GM12872 (cell line): ENCODE data around the gene PLP1.

Experiments
- TF ChIP-seq, protein P1 (sequence below): IDR thresholded peaks from 3 replicates; pipeline ENCODE4 v1.5.1; 2011; ENCODE audit warnings: low read depth, mild to moderate bottlenecking, low read length, moderate library complexity; ENCODE audit not compliant: insufficient read depth

PLP1 gene

DNA sequence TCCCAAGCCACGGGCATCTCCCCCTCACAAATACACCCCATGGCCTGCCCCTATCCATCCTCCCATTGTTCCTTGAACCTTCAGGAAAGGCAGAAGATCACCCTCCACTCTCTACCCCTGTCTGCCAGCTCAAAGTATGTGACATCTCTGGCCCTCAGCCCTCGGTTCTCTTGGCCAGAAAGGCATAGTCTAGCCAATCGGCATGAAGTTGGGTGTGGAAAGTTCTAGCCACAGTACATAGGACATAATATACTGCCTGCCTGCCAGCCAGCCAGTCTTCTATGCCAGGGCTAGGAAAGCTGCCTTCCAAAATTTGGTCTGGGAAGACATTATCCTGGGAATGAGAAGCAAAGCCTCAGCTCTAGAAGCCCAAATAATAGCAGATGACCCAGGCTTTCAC, 3.2 kb upstream of the PLP1 start:
- TF ChIP-seq, protein P1, sequence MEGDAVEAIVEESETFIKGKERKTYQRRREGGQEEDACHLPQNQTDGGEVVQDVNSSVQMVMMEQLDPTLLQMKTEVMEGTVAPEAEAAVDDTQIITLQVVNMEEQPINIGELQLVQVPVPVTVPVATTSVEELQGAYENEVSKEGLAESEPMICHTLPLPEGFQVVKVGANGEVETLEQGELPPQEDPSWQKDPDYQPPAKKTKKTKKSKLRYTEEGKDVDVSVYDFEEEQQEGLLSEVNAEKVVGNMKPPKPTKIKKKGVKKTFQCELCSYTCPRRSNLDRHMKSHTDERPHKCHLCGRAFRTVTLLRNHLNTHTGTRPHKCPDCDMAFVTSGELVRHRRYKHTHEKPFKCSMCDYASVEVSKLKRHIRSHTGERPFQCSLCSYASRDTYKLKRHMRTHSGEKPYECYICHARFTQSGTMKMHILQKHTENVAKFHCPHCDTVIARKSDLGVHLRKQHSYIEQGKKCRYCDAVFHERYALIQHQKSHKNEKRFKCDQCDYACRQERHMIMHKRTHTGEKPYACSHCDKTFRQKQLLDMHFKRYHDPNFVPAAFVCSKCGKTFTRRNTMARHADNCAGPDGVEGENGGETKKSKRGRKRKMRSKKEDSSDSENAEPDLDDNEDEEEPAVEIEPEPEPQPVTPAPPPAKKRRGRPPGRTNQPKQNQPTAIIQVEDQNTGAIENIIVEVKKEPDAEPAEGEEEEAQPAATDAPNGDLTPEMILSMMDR = no peak

DNA sequence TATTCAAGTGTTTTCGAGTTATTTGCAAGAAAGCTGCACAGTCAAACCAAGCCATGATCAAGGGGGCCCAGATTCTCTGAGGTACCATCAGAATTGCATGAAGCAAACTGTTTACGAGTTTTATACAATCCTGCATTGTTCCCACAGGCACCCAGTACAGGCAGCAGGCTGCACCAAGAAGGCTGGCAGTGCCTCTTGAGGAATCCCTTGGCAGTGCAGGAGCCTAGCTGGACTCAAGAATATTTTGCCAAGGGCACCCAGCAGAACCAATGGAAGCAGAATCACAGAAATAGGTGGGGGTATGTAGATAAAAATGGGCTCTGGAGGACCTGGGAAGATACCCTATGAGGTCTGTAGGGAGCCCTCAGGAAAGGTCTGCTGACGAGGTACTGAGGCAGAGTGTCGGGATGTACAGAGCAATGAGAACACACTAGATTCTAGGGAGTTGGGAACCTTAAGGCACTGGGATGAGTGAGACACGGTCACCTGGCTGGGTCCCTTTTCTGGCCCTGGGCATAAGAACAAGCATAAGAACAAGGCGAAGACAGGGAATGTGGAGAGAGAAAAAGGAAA, 2.5 kb upstream of the PLP1 start:
- TF ChIP-seq, protein P1 = peak; percentile 35

DNA sequence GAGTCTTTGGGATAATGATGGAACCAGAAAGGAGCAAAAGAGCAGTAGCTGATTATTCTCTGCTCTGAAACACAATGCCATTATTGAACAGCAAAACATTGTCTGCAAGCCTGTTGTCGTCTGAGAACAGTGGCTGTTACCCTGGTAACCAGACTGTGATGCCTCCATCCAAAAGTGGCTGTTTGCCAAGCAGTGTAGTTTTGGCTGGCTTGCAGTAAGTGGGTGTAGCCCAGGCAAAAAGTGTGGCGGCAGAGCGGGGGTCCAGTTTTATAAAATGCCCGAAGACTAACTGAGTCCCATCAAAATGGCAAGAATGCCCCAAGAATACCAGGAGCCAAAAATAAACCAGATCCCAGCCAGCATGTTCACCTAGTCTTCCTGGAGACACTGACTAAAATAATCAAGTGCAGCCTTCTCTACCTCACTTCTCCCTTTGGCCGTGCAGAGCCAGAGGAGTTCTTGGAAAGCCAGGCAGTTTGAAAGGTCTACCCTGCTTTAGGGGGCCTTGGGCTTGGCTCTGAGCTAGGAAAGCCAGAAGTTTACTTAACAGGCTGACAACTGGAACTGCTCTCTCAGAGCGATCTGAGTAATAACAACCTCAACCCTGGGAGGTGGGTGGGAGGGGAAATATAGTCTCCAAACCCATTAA, 2.6 kb downstream of the PLP1 start:
- TF ChIP-seq, protein P1 = no peak

DNA sequence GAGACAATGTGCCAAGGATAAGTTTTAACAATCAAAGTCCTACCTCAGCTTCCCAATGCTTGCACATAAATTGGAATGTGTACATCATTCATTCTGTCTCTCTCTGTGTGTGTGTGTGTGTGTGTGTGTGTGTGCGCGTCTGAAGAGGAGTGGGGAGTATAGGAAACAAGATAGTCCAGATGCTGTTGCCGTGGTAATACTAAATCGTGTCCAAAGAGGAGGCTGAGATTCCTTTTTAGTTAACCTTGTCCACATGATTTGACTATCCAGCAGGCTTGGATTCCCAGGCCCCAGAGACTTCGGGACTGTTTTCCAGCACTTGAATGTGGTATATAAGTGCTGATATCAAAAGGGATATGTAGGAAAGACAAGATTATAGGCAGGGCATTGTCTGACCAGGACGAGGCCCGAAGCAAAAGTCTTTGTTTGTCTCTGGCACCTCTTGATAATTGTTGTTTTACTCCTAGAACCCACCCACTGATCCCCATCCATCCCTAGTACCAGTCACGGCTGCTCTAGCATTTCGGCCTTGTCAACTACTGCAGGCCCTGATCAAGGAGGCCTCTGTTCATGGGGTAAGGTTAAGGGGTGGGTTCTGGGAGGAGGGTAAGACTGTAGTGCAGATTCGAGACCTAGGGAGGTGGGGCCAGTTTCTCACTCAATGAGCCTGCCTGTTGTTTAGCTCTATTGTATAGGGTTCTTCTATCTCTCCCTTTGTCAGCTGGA, 3.9 kb downstream of the PLP1 start:
- TF ChIP-seq, protein P1 = no peak

DNA sequence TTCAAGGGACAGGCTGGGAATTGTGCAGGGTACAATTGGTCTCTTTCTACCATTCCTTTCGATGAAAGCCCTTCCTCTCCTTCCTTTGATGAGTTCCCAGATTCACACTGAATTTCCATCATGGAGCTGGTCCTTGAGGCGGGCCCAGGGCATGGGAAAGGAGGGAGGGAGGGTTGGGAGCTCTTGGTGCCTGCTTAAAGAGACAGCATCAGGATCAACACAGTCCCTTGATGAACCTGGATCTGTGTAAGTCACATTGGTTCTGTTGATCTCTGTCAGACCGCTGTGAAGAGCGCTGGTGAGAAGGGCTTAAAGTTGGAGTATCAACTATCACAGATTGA, 4.4 kb downstream of the PLP1 start:
- TF ChIP-seq, protein P1 = no peak

DNA sequence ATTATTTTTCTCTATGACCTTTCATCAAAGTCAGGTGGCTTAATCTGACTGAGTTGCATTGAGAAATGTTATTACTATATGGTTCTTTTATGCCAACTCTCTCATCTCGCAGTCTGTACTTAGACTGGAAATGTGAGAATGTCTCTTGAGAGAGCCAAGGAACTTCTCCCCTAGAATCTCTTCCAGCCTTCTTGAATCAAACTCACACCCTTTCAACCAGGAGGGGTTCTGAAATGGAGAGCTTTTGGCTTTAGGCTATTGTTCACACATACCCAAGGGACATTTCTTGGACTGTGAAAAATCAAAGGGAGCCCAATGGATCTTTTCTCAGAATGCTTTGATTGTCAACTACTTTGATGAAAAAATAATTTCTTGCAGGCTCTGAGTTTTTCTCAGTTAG, 5.1 kb downstream of the PLP1 start:
- TF ChIP-seq, protein P1 = no peak

DNA sequence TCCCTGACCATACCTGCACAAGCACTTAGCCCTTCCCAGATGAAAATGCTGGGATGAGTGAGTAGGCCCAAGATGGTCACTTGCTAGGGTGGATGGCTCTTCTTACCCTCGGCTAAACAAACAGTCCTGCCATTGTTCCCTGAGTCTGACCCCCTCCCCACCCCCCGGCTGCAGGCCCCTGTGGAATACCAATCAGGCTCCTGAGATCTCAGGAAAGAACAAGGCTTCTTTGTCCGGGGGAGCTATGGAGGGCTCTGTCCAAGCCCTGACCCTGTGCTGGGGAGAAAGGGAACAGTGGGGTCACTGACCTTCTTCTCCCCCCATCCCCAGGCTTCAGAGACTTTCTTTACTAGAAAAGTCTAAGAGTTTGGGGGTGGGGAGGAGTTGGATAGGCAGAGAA, 6.0 kb downstream of the PLP1 start:
- TF ChIP-seq, protein P1 = no peak
